ENCODE measurements around the gene PHLPP1. TPM values are rescaled to one million over a fixed set of nuclear protein-coding genes. Genes with fewer than 3 reads are reported as not detected.

PHLPP1 gene
- total and polyA plus RNA-seq, 9 of the 15 experiments (the other 6 are each of a cell fraction or from before 2014, with no cell fraction given), result 0.56 to 9.0 (median 4.5) TPM

DNA sequence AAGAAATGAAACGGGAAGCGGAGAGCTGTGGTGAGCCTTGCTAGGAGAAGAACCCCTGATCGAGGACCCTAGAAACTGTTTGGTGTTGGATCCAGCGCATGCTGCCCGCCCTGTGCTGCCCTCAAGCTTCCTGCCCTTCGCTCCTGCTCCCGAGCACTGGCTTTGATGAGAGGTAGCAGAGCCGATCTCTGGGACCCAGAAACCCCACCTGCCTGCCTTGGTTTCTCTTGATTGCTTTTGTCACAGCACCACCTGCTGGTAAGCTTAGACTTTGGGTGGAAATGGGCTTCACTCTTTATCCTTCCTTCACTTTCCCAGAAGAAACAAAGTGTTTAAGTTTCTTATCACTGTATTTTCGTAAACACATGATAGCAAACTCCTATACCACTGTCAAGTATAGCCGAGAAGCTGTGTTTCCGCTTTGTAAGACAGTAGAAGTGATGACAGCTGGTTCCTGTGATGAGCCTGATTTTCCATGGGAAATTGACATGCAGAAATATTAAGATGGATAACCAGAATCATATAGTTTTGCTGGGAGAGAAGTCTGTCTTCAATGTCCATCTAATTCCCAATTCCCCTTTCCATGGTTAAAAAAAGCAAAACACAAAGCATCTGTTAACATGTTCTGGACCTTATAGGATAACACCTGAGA, 267.4 kb downstream of the PHLPP1 start (continued):
- TF ChIP-seq MCM7 (IDR thresholded peaks at IDR 0.05) (no peak), MEF2A (IDR thresholded peaks at IDR 0.05; ENCODE audit: control insufficient read depth, low read depth, low read length) (no peak), CGGBP1 (CRISPR knock-in tag; IDR thresholded peaks at IDR 0.05) (no peak), FIP1L1 (IDR thresholded peaks at IDR 0.05; ENCODE audit: low read depth, low read length, poor library complexity, severe bottlenecking) (no peak), RAD21 (CRISPR knock-in tag; conservative IDR thresholded peaks at IDR 0.05 in 1 of 2, IDR thresholded peaks at IDR 0.05 in 1 of 2) (peak; percentile 69 to 85), ZNF134 (CRISPR knock-in tag; conservative IDR thresholded peaks at IDR 0.05) (no peak), REST (IDR thresholded peaks at IDR 0.05; ENCODE audit: borderline replicate concordance) (peak; percentile 64; the same call in 1 of the 2 replicates), REST (CRISPR knock-in tag; IDR thresholded peaks at IDR 0.05; ENCODE audit: low read depth) (no peak), GMEB1 (CRISPR knock-in tag; IDR thresholded peaks at IDR 0.05) (no peak), ZNF239 (CRISPR knock-in tag; IDR thresholded peaks at IDR 0.05) (no peak), CREB3 (tag; conservative IDR thresholded peaks at IDR 0.05; ENCODE audit: low read depth) (no peak), FOXP4 (CRISPR knock-in tag; IDR thresholded peaks at IDR 0.05; ENCODE audit: borderline replicate concordance) (no peak), TAF1 (IDR thresholded peaks at IDR 0.05; ENCODE audit: control insufficient read depth, extremely low read depth, insufficient read depth, low read length, severe bottlenecking) (no peak)
